H1 (cell line): Measurements from ENCODE around the gene GLOD4. TPM values are rescaled to one million over a fixed set of nuclear protein-coding genes. Genes with fewer than 3 reads are reported as not detected.

Experiments used
- ATF2 ChIP-seq: IDR thresholded peaks from 2 replicates; pipeline ENCODE4 v1.6.1; 2012; ENCODE audit warnings: low read length, inconsistent platforms
- CHD7 ChIP-seq: fragments of 300-600 bp; sonication (generic); IDR thresholded peaks from 2 replicates; pipeline ENCODE4 v1.7.1; 2012; ENCODE audit warnings: low read length, moderate library complexity, mild to moderate bottlenecking, inconsistent platforms; ENCODE audit not compliant: insufficient replicate concordance
- EGR1 ChIP-seq: IDR thresholded peaks from 2 replicates; pipeline ENCODE4 v1.6.1; 2011; ENCODE audit warnings: low read depth, low read length, borderline replicate concordance
- GTF2F1 ChIP-seq: IDR thresholded peaks from 2 replicates; pipeline ENCODE4 v1.6.1; 2012; ENCODE audit warnings: low read depth, low read length, improper control_type of control experiment, borderline replicate concordance
- HDAC6 ChIP-seq: IDR thresholded peaks from one replicate; pipeline ENCODE4 v1.7.1; 2012; ENCODE audit warnings: low read depth, mild to moderate bottlenecking, inconsistent platforms, low read length, moderate library complexity
- KDM1A ChIP-seq: fragments of 200-600, 300-600 bp; sonication (generic); IDR thresholded peaks from 2 replicates; pipeline ENCODE4 v1.7.1; 2016; ENCODE audit warnings: mild to moderate bottlenecking, low read length, borderline replicate concordance
- KDM4A ChIP-seq: IDR thresholded peaks from one replicate; pipeline ENCODE4 v1.7.1; 2012; ENCODE audit warnings: low read depth, mild to moderate bottlenecking, moderate library complexity, low read length, inconsistent platforms; ENCODE audit not compliant: severe bottlenecking
- PHF8 ChIP-seq: fragments of 200-600 bp; sonication (generic); conservative IDR thresholded peaks from 2 replicates; pipeline ENCODE4 v1.7.1; 2012; ENCODE audit warnings: low read depth, mild to moderate bottlenecking, inconsistent platforms, low read length, moderate library complexity
- SUZ12 ChIP-seq: fragments of 200-600 bp; sonication (generic); IDR thresholded peaks from 2 replicates; pipeline ENCODE4 v1.6.1; 2012; ENCODE audit warnings: mild to moderate bottlenecking, inconsistent platforms, low read length, moderate library complexity, mixed read lengths
- polyA plus RNA-seq, 7 experiments: library from polyadenylated mRNA; depleted of rRNA in 3 of 7; stranded (reverse) in 5 of 7; unstranded in 2 of 7; fragments of >200 nt in 5 of 7; fragments of 200-250 nt in 2 of 7; gene quantifications; 1 replicate in 5 of 7; 2 replicates in 1 of 7; 4 replicates in 1 of 7; pipeline versions ENCODE4 v1.2.1 to v1.2.3, GENCODE V29; 2011 to 2013; ENCODE audit warnings: missing spikeins in 2 of 7, mixed read lengths in 2 of 7
- total RNA-seq: library from RNA; stranded (reverse); fragmentation: NEBNext Ultra II Directional; extraction: Animal tissue kit (Norgen Biotek cat#: 25700); gene quantifications from 2 replicates; pipeline ENCODE4 v1.2.1, GENCODE V29; 2021

GLOD4 gene
- total and polyA plus RNA-seq, 2 of the 8 experiments (the other 6 are each of a cell fraction or from before 2014, with no cell fraction given), result 36.8 to 81.3 TPM

- TF ChIP-seq CHD7 (no peak), GTF2F1 (no peak), PHF8 (no peak), ATF2 (no peak), KDM4A (no peak), EGR1 (no peak), SUZ12 (no peak), KDM1A (no peak), HDAC6 (no peak)
Observed at GRCh38 chr17:828761-829160, 46.7 kb upstream of the GLOD4 start (continued).
